Measurements from ENCODE around the gene SYNC. TPM values are rescaled to one million over a fixed set of nuclear protein-coding genes. Genes with fewer than 3 reads are reported as not detected.

Gene SYNC
- total RNA-seq, 1 experiment from 2014 or later = 2.8 TPM

- peak overlapping the region; percentile 84 for H3K27ac ChIP-seq
- H3K9me2 ChIP-seq (ENCODE audit: insufficient read depth) = no peaks in the 10 kb centered on the region
- ChIA-PET CTCF (no interaction called here), POLR2A (ENCODE audit: unreplicated experiment) (no interaction called here)
- peak overlapping the region; percentile 98 for H3K4me2 ChIP-seq
- no peak overlapping the region for H2AFZ ChIP-seq
- H3F3A ChIP-seq (ENCODE audit: insufficient read depth, low read depth) = peaks cover 33% of the 10 kb centered on the region; the same call in 1 of the 2 replicates
- peaks cover 33% of the 10 kb centered on the region for H3K4me1 ChIP-seq (replicated peaks; ENCODE audit: insufficient read depth)
- no peaks in the 10 kb centered on the region for H3K27me3 ChIP-seq (ENCODE audit: insufficient read depth, low read depth)
- H3K79me2 ChIP-seq (ENCODE audit: low read depth) = peaks cover 82% of the 10 kb centered on the region
- H3K4me3 ChIP-seq = peak overlapping the region; percentile 69; the same call in 1 of the 2 replicates
- peaks cover 3% of the 10 kb centered on the region; the same call in 1 of the 2 replicates for H3K36me3 ChIP-seq (ENCODE audit: low read depth)
- H4K20me1 ChIP-seq (ENCODE audit: insufficient read depth) = peaks cover 28% of the 10 kb centered on the region
- intact Hi-C loops (cut with micrococcal nuclease; ENCODE audit: unreplicated experiment) = no loop called here
- no TSS peak for BruUV-seq (replicated peaks)
- no peaks in the 10 kb centered on the region for H3K9me3 ChIP-seq (ENCODE audit: insufficient read depth, low read depth)
- DNase-seq = no peak
- no peak for TF ChIP-seq EZH2 (IDR thresholded peaks at IDR 0.05; ENCODE audit: low read depth)
- TF ChIP-seq CTCF (conservative IDR thresholded peaks at IDR 0.05) = no peak
Measured at GRCh38 chr1:32744071-32744425, 41.5 kb upstream of the SYNC start.

- peak overlapping the region; percentile 84 for H3K27ac ChIP-seq
- H3K4me1 ChIP-seq (replicated peaks; ENCODE audit: insufficient read depth) = peaks cover 33% of the 10 kb centered on the region
- intact Hi-C loops (cut with micrococcal nuclease; ENCODE audit: unreplicated experiment) = loop anchor here (2.0 kb wide), 1 partner anchor 17 kb away; no protein-coding TSS in a partner anchor
- H3K9me3 ChIP-seq (ENCODE audit: insufficient read depth, low read depth) = no peaks in the 10 kb centered on the region
- peaks cover 3% of the 10 kb centered on the region; the same call in 1 of the 2 replicates for H3K36me3 ChIP-seq (ENCODE audit: low read depth)
- TF ChIP-seq EZH2 (IDR thresholded peaks at IDR 0.05; ENCODE audit: low read depth) = no peak
- no peak for TF ChIP-seq CTCF (conservative IDR thresholded peaks at IDR 0.05)
- peaks cover 33% of the 10 kb centered on the region; the same call in 1 of the 2 replicates for H3F3A ChIP-seq (ENCODE audit: insufficient read depth, low read depth)
- H3K27me3 ChIP-seq (ENCODE audit: insufficient read depth, low read depth) = no peaks in the 10 kb centered on the region
- H3K9me2 ChIP-seq (ENCODE audit: insufficient read depth) = no peaks in the 10 kb centered on the region
- peaks cover 25% of the 10 kb centered on the region for H4K20me1 ChIP-seq (ENCODE audit: insufficient read depth)
- no TSS peak for BruUV-seq (replicated peaks)
- ChIA-PET CTCF (interaction anchor here (1.4 kb wide), 1 partner anchor 31 kb away, joined by 3 read pairs; no protein-coding TSS in a partner anchor), POLR2A (ENCODE audit: unreplicated experiment) (interaction anchor here (0.8 kb wide), 1 partner anchor 16 kb away, joined by 5 read pairs; no protein-coding TSS in a partner anchor)
- peak overlapping the region; percentile 98 for H3K4me2 ChIP-seq
- no peak overlapping the region for H2AFZ ChIP-seq
- H3K4me3 ChIP-seq = peak overlapping the region; percentile 69
- H3K79me2 ChIP-seq (ENCODE audit: low read depth) = peaks cover 76% of the 10 kb centered on the region
- peak; percentile 43 to 68 for DNase-seq
Measured at GRCh38 chr1:32743380-32744070, 41.0 kb upstream of the SYNC start.

GRCh38 chr1:32742956-32743355 is 40.4 kb upstream of the SYNC start:
- Histone ChIP-seq H3K79me2 (ENCODE audit: low read depth) (peaks cover 71% of the 10 kb centered on the region), H3K4me2 (peak overlapping the region; percentile 98), H3K27ac (peak overlapping the region; percentile 84), H4K20me1 (ENCODE audit: insufficient read depth) (peaks cover 24% of the 10 kb centered on the region), H3K4me1 (replicated peaks; ENCODE audit: insufficient read depth) (peaks cover 33% of the 10 kb centered on the region), H3K9me3 (ENCODE audit: insufficient read depth, low read depth) (no peaks in the 10 kb centered on the region), H3K4me3 (peak overlapping the region; percentile 69), H2AFZ (peak overlapping the region; percentile 85; the same call in 1 of the 2 replicates), H3K27me3 (ENCODE audit: insufficient read depth, low read depth) (no peaks in the 10 kb centered on the region), H3K36me3 (ENCODE audit: low read depth) (peaks cover 3% of the 10 kb centered on the region; the same call in 1 of the 2 replicates), H3F3A (ENCODE audit: insufficient read depth, low read depth) (peaks cover 33% of the 10 kb centered on the region; the same call in 1 of the 2 replicates), H3K9me2 (ENCODE audit: insufficient read depth) (no peaks in the 10 kb centered on the region)
- no peak for TF ChIP-seq CTCF (conservative IDR thresholded peaks at IDR 0.05)
- no peak for TF ChIP-seq EZH2 (IDR thresholded peaks at IDR 0.05; ENCODE audit: low read depth)
- BruUV-seq (replicated peaks) = TSS peak; percentile 26
- ChIA-PET CTCF (interaction anchor here (0.5 to 1.4 kb wide), 2 partner anchors 31 to 1674 kb away, joined by 3 to 5 read pairs; no protein-coding TSS in a partner anchor), POLR2A (ENCODE audit: unreplicated experiment) (interaction anchor here (0.6 to 0.8 kb wide), 2 partner anchors 16 to 53 kb away, joined by 3 to 5 read pairs; no protein-coding TSS in a partner anchor)
- DNase-seq = peak; percentile 62 to 70
- intact Hi-C loops (cut with micrococcal nuclease; ENCODE audit: unreplicated experiment) = loop anchor here (1.0 to 2.0 kb wide), 2 partner anchors 18 to 30 kb away; no protein-coding TSS in a partner anchor
